ENCODE data around the gene AP3B2.

Gene AP3B2

GRCh38 chr15:82642656-82643055 lies 67.0 kb downstream of the AP3B2 start:
- no peak overlapping the region for H3K27ac ChIP-seq
- no peaks in the 10 kb centered on the region for H3K9me3 ChIP-seq
- no peaks in the 10 kb centered on the region for H3K36me3 ChIP-seq
- no peak overlapping the region for H3K4me3 ChIP-seq (ENCODE audit: low read depth in 1 of 2, low read length in 1 of 2)
- H3K27me3 ChIP-seq = peaks cover 99% of the 10 kb centered on the region
- TF ChIP-seq CTCF (IDR thresholded peaks at IDR 0.05) = no peak
- peaks cover 0 to 5% of the 10 kb centered on the region in 2 experiments for H3K4me1 ChIP-seq (ENCODE audit: control insufficient read depth in 1 of 2, insufficient read depth in 1 of 2, low read depth in 1 of 2, low read length in 1 of 2)

DNA sequence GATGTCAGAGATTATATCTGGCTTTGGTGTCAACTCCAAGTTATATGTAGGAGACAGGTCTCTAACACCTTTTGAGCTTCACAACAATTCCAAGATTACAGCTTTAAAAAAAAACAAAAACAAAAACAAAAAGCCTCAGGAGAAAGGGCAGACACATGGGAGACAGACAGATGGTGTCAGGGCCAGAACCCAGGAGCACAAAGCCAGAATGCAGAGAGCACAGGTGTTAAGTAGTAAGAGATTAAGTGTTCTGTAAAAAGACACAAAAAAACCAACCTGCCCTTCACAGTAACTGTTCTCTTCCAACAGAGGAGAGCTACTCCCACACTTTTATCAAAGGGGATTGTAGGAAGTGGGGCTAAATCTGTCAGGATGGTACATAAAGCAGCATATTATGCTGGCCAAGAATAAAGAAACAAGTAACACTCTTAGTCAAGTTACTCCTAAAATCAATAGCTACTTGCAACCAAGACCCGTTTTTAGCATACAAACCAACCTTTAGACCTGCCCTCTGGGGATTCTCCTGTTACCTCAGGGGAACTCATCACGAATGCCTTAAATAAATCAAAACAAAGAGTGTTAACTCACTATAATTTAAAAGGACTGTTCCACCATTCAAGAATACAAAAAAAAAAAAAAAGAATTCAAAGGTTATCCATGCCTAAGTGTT lies 68.4 kb downstream of the AP3B2 start:
- H3K27ac ChIP-seq = no peak overlapping the region
- H3K4me3 ChIP-seq (ENCODE audit: low read depth in 1 of 2, low read length in 1 of 2) = no peak overlapping the region
- H3K4me1 ChIP-seq (ENCODE audit: control insufficient read depth in 1 of 2, insufficient read depth in 1 of 2, low read depth in 1 of 2, low read length in 1 of 2) = no peaks in the 10 kb centered on the region
- H3K36me3 ChIP-seq = no peaks in the 10 kb centered on the region
- TF ChIP-seq CTCF (IDR thresholded peaks at IDR 0.05) = no peak
- H3K27me3 ChIP-seq = peaks cover 98% of the 10 kb centered on the region
- no peaks in the 10 kb centered on the region for H3K9me3 ChIP-seq

DNA sequence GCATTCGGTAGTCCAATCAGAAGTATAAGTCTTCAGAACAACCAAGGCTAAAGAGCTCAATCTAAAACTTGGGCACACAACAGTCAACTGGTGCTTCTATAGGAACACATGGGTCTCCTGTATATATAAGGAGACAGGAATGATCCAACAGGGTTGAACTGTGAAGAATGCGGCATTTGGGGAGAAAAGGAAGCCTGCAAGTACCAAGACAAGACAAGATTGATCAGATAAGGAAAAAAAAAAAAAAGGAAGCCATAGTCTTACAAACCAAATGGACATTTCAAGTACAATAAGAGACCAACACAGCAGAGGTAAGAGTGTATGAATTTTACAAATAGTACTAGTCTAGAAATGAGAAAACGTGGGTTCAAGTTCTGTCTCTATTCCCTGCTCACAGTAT lies 69.0 kb downstream of the AP3B2 start:
- no peak overlapping the region for H3K27ac ChIP-seq
- H3K9me3 ChIP-seq = no peaks in the 10 kb centered on the region
- no peaks in the 10 kb centered on the region for H3K36me3 ChIP-seq
- no peak for TF ChIP-seq CTCF (IDR thresholded peaks at IDR 0.05)
- no peaks in the 10 kb centered on the region for H3K4me1 ChIP-seq (ENCODE audit: control insufficient read depth in 1 of 2, insufficient read depth in 1 of 2, low read depth in 1 of 2, low read length in 1 of 2)
- peaks cover 98% of the 10 kb centered on the region for H3K27me3 ChIP-seq
- H3K4me3 ChIP-seq (ENCODE audit: low read depth in 1 of 2, low read length in 1 of 2) = no peak overlapping the region

DNA sequence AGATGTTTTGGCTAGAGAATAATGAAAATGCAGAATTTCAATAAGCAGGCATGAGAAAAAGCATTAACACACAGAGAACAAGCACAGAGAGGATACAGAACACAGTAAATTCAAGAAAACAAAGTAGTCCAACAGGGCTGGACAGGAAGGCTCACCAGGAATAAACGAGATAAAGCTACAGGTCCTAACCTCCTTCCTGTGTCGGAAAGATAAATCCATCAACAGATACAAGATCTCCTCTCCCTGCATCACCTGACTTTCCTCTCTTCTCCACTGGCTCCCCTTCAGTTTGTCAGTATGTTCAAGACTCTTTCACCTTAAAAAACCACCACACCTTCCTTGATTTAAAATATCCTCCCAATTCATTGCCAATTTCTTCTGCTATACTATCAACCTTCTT lies 73.9 kb downstream of the AP3B2 start:
- Histone ChIP-seq H3K36me3 (no peaks in the 10 kb centered on the region), H3K27ac (no peak overlapping the region), H3K4me3 (ENCODE audit: low read depth in 1 of 2, low read length in 1 of 2) (no peak overlapping the region), H3K9me3 (no peaks in the 10 kb centered on the region), H3K27me3 (peaks cover 69% of the 10 kb centered on the region), H3K4me1 (ENCODE audit: control insufficient read depth in 1 of 2, insufficient read depth in 1 of 2, low read depth in 1 of 2, low read length in 1 of 2) (no peaks in the 10 kb centered on the region)
- TF ChIP-seq CTCF (IDR thresholded peaks at IDR 0.05) = no peak

- no peak overlapping the region for H3K27ac ChIP-seq
- no peaks in the 10 kb centered on the region for H3K4me1 ChIP-seq (ENCODE audit: control insufficient read depth in 1 of 2, insufficient read depth in 1 of 2, low read depth in 1 of 2, low read length in 1 of 2)
- no peak overlapping the region for H3K4me3 ChIP-seq (ENCODE audit: low read depth in 1 of 2, low read length in 1 of 2)
- no peaks in the 10 kb centered on the region for H3K9me3 ChIP-seq
- H3K27me3 ChIP-seq = peaks cover 13% of the 10 kb centered on the region
- TF ChIP-seq CTCF (IDR thresholded peaks at IDR 0.05) = no peak
- no peaks in the 10 kb centered on the region for H3K36me3 ChIP-seq
Observed at GRCh38 chr15:82630033-82630432, 79.6 kb downstream of the AP3B2 start.

Measured in neutrophil (primary cell).